C4-2B (cell line): ENCODE data around the gene SFTA2.
"Not testable (repeated sequence)": the region's sequence is repeated elsewhere in the genome, so short reads cannot be mapped to it uniquely, and the experiment has no call there.

Experiments used
- H3K27ac ChIP-seq: fragments of 450-650 bp; 2 replicates; pipeline ENCODE4 v1.5.1; 2017
- CTCF ChIP-seq: fragments of 450-650 bp; conservative IDR thresholded peaks from 2 replicates; pipeline ENCODE4 v1.5.1; 2017; ENCODE audit warnings: mild to moderate bottlenecking
- ZFX ChIP-seq: fragments of 450-650 bp; IDR thresholded peaks from 2 replicates; pipeline ENCODE4 v1.6.1; 2017

Gene SFTA2

GRCh38 chr6:30931969-30932645, at the start of gene SFTA2:
Gene SFTA2 (minus strand): TSS chr6:30932170. CDS start chr6:30932096, 74 bp downstream.
- TF ChIP-seq ZFX, result no peak
- TF ChIP-seq CTCF, result no peak
- H3K27ac ChIP-seq, result no peak within 1 kb of the TSS

GRCh38 chr6:30979690-30980089, 47.7 kb upstream of the SFTA2 start:
- TF ChIP-seq CTCF (no peak), ZFX (no peak)

GRCh38 chr6:30979141-30979540, 47.2 kb upstream of the SFTA2 start:
- TF ChIP-seq ZFX (no peak), CTCF (no peak)
- no peak overlapping the region for H3K27ac ChIP-seq

More at GRCh38 chr6:30979690-30980089, 47.7 kb upstream of the SFTA2 start:
- no peak overlapping the region for H3K27ac ChIP-seq

- no peak overlapping the region for H3K27ac ChIP-seq
- TF ChIP-seq ZFX (no peak), CTCF (no peak)
These were observed 42.7 kb upstream of the SFTA2 start for GRCh38 chr6:30974490-30975252.

- TF ChIP-seq ZFX, result no peak
- no peak for TF ChIP-seq CTCF
- no peak overlapping the region for H3K27ac ChIP-seq
These were observed 40.8 kb upstream of the SFTA2 start for GRCh38 chr6:30972816-30973215.

GRCh38 chr6:30970946-30971345, 39.0 kb upstream of the SFTA2 start:
- no peak overlapping the region for H3K27ac ChIP-seq
- TF ChIP-seq ZFX, result no peak
- no peak for TF ChIP-seq CTCF

- not testable (repeated sequence) for H3K27ac ChIP-seq
These were observed 37.2 kb upstream of the SFTA2 start for GRCh38 chr6:30969171-30969570.
